Activated naive CD4-positive, alpha-beta T cell treated with anti-CD3 and anti-CD28 coated beads for 36 hours (primary cell): ENCODE data around the gene PLAC8. TPM values are rescaled to one million over a fixed set of nuclear protein-coding genes. Genes with fewer than 3 reads are reported as not detected.
"Not testable (repeated sequence)": the region's sequence is repeated elsewhere in the genome, so short reads cannot be mapped to it uniquely, and the experiment has no call there.

Experiments used
- CTCF ChIA-PET: fragments of 350-600 bp; sonication (Branson Sonifier 250); formaldehyde crosslinking; loops from one replicate; lab custom pipeline; 2021; ENCODE audit warnings: antibody characterized with exemption; lab: Charles Lee
- DNase-seq: peaks from one replicate; pipeline ENCODE4 v3.0.0-alpha.2; 2020
- H3K27ac Mint-ChIP-seq: one replicate; pipeline ENCODE4 v1.8.0; 2021; ENCODE audit warnings: mild to moderate bottlenecking, mixed read lengths
- H3K27me3 Mint-ChIP-seq: one replicate; pipeline ENCODE4 v1.8.0; 2021; ENCODE audit warnings: low read depth, mixed read lengths
- H3K36me3 Mint-ChIP-seq: one replicate; pipeline ENCODE4 v1.8.0; 2021; ENCODE audit warnings: low read depth, mixed read lengths
- H3K4me1 Mint-ChIP-seq: one replicate; pipeline ENCODE4 v1.8.0; 2021; ENCODE audit warnings: low read depth, mixed read lengths
- H3K4me3 Mint-ChIP-seq: one replicate; pipeline ENCODE4 v1.8.0; 2021; ENCODE audit warnings: mild to moderate bottlenecking, moderate library complexity, mixed read lengths
- H3K9me3 Mint-ChIP-seq: one replicate; pipeline ENCODE4 v1.8.0; 2021; ENCODE audit warnings: mixed read lengths
- intact Hi-C: fragments of 100-400 bp; cut with micrococcal nuclease; formaldehyde crosslinking; loops from one replicate; pipeline ENCODE4 v1.15.1; 2023
- total RNA-seq, 2 experiments: library from RNA; stranded (reverse); gene quantifications; one replicate each; pipeline ENCODE4 v1.2.3, GENCODE V29; 2021

PLAC8 gene
- total RNA-seq, 2 experiments from 2014 or later, result 62.0 to 62.3 TPM

DNA sequence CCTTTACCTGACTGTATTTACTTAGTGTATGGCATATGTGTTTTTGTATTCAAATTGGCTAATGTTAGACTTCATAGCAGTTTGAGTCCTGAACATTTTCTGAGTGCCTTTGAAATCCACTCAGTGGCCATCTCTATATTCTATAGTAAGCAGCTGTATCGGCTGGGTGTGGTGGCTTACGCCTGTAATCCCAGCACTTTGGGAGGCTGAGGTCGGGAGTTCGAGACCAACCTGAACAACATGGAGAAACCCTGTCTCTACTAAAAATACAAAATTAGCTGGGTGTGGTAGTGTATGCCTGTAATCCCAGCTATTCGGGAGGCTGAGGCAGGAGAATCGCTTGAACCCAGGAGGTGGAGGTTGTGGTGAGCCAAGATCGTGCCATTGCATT is 2.8 kb downstream of the PLAC8 start:
- DNase-seq, result peak; percentile 63
- CTCF ChIA-PET, result interaction anchor here (0.9 to 5.6 kb wide), 9 partner anchors 12 to 172 kb away, joined by 3 to 26 read pairs (median 6); partner anchors contain the start of genes COPS4 and COQ2
- H3K27ac Mint-ChIP-seq, result peak overlapping the region; percentile 98
- H3K36me3 Mint-ChIP-seq, result peaks cover 10% of the 10 kb centered on the region
- not testable (repeated sequence) for H3K27me3 Mint-ChIP-seq, H3K9me3 Mint-ChIP-seq
- peaks cover 36% of the 10 kb centered on the region for H3K4me1 Mint-ChIP-seq
- H3K4me3 Mint-ChIP-seq, result peak overlapping the region; percentile 76
- intact Hi-C loops, result loop anchor here (1.0 to 10.0 kb wide), 8 partner anchors 124 to 1473 kb away; partner anchors contain the start of genes CDS1, HELQ, SEC31A and THAP9

DNA sequence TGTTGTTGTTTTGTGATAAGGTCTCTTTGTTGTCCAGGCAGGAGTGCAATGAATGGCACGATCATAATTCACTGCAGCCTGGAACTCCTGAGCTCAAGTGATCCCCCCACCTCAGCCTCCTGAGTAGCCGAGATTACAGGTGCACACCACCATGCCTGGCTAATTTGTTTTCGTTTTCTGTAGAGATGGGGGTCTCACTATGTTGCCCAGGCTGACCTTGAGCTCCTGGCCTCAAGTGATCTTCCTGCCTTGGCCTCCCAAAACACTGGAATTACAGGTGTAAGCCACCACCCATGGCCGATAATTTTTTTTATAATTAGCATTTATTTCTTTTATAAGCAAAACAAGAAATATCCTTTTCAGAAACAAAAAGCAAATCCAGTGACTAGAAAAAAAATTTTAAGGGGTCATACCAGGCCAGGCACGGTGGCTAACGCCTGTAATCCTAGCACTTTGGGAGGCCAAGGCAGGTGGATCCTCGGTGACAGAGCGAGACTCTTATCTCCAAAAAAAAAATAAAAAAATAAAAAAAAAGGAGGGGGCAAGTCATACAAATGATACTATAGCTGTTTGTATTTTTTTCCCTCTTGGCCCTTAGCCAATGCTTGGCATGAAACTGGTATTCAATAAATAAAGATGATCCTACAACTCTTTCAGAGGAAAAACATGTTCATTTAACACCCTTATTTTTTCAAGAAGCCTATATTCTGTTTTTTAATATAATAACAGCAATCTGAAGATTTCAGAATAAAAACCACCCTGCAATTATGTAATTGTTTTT is 3.4 kb downstream of the PLAC8 start:
- Mint-ChIP-seq H3K4me3 (peak overlapping the region; percentile 88), H3K9me3 (no peaks in the 10 kb centered on the region), H3K4me1 (peaks cover 42% of the 10 kb centered on the region), H3K36me3 (peaks cover 11% of the 10 kb centered on the region), H3K27me3 (no peaks in the 10 kb centered on the region), H3K27ac (peak overlapping the region; percentile 98)
- CTCF ChIA-PET, result interaction anchor here (0.7 to 5.6 kb wide), 16 partner anchors 13 to 206 kb away, joined by 3 to 26 read pairs (median 4); partner anchors contain the start of gene COQ2
- DNase-seq, result no peak
- intact Hi-C loops, result loop anchor here (1.0 to 10.0 kb wide), 13 partner anchors 34 to 1474 kb away; partner anchors contain the start of genes CDS1, COPS4, HELQ and SEC31A

DNA sequence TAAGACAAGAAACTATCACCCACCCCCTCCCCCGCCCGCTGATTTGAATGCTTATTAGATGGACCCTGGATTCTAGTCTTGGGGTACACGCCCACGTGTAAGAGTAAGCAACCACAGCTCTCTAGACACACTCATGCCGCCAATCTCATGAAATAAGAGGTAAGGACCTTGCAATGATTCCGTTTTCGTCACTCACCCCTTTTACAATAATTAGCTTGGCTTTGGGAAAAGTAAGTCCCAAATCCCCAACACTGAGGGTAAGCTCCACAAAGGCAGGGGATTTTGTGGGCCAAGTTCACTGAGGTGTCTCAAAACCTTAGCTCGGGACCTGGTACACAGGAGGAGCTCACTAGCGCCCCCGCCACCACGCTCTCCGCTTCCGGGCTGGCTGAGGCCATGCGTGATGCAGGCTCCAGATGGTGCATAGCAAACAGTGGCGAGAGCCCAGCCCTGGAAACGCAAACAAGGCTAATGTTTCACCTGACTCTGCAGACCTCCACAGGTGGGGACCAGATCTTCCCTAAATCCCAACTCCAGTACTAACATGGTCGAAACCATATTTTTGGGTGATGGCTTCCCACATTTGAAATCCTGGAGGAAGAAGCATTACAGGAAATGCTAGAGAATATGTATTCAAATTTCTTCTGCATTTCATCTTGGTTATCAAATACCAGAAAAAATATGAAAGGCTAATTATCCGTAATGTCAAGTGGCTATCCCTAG is 4.1 kb downstream of the PLAC8 start:
- Mint-ChIP-seq H3K4me3 (peak overlapping the region; percentile 88), H3K36me3 (peaks cover 15% of the 10 kb centered on the region), H3K9me3 (no peaks in the 10 kb centered on the region), H3K27ac (peak overlapping the region; percentile 98), H3K4me1 (peaks cover 41% of the 10 kb centered on the region), H3K27me3 (no peaks in the 10 kb centered on the region)
- intact Hi-C loops, result loop anchor here (1.0 to 10.0 kb wide), 12 partner anchors 35 to 1474 kb away; partner anchors contain the start of genes CDS1, COPS4, SEC31A and THAP9
- CTCF ChIA-PET, result interaction anchor here (0.7 to 5.6 kb wide), 18 partner anchors 12 to 211 kb away, joined by 3 to 26 read pairs (median 4); partner anchors contain the start of gene COQ2
- DNase-seq, result peak; percentile 95

DNA sequence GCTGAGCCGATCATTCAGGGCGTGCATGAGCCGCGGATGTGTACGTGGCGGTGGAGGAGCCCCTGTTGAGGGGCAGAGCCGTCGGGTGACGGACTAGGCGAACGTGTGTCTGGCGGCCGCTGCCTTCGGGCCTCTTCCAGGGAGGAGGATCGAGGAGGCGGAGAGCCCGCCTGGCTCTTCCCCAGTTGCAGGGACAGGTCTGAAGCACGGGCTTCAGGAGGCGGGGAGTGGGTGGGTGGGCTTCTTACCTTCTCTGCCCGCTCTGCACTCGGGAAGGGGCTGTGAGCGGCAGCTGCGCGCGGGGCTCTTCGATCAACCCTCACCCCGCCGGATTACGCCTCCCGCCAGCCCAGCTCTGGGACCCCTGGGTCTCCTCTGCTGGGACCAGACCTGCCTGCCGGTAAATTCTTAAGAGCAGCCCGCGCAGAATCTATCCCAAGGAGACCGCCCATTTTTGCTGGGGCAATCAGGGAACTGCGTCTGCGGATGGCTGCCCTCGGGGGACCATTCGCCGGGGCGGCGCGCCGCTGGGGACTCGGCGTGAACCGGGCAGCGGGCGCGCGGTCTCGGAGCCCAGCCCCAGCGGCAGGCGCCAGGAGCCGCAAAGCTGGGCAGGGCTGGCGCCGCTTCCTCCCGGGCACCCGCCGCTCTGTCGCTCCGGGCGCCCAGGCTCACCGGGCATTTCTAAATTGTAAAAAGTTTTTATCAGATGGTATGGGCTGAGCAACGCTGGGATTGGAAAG is 4.9 kb downstream of the PLAC8 start:
- H3K4me3 Mint-ChIP-seq, result peak overlapping the region; percentile 88
- H3K9me3 Mint-ChIP-seq, result no peaks in the 10 kb centered on the region
- H3K4me1 Mint-ChIP-seq, result peaks cover 41% of the 10 kb centered on the region
- intact Hi-C loops, result loop anchor here (1.0 to 10.0 kb wide), 12 partner anchors 35 to 1475 kb away; partner anchors contain the start of genes CDS1, COPS4, SEC31A and THAP9
- peak; percentile 54 for DNase-seq
- H3K36me3 Mint-ChIP-seq, result peaks cover 22% of the 10 kb centered on the region
- peak overlapping the region; percentile 98 for H3K27ac Mint-ChIP-seq
- CTCF ChIA-PET, result interaction anchor here (0.7 to 5.6 kb wide), 19 partner anchors 11 to 210 kb away, joined by 3 to 26 read pairs (median 4); partner anchors contain the start of gene COQ2
- H3K27me3 Mint-ChIP-seq, result no peaks in the 10 kb centered on the region

DNA sequence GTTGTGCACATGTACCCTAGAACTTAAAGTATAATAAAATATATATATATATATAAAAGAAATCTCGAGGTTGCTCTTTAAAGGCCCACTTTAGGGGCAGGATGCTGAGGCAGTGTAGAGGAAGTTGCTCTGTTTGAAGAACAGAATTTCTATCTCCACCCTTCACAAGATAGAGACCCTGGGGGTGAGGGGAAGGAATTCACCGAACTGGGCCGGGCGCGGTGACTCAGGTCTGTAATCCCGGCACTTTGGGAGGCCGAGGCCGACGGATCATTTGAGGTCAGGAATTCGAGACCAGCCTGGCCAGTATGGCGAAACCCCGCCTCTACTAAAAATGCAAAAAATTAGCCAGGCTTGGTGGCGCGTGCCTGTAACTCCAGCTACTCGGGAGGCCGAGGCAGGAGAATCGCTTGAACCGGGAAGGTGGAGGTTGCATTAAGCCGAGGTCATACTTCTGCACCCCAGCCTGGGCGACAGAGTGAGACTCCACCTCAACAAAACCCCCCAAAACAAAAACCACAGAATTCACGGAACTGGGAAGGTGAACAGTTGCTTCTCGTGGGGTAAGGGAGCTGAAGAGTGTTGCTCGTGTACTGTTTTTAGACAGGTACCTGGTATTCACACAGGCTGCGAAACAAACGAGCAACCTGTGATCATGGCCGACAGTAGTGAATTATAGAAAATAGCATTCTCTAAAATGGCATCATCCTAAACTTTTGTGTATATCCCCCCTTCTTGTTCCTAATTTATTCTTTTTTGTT is 6.2 kb downstream of the PLAC8 start:
- Mint-ChIP-seq H3K27ac (peak overlapping the region; percentile 95), H3K4me3 (peak overlapping the region; percentile 88), H3K36me3 (peaks cover 29% of the 10 kb centered on the region), H3K9me3 (no peaks in the 10 kb centered on the region), H3K4me1 (peaks cover 44% of the 10 kb centered on the region), H3K27me3 (no peaks in the 10 kb centered on the region)
- peak; percentile 47 for DNase-seq
- intact Hi-C loops, result no loop called here
- CTCF ChIA-PET, result interaction anchor here (0.6 to 1.6 kb wide), 5 partner anchors 34 to 145 kb away, joined by 3 to 8 read pairs (median 4); no protein-coding TSS in a partner anchor

DNA sequence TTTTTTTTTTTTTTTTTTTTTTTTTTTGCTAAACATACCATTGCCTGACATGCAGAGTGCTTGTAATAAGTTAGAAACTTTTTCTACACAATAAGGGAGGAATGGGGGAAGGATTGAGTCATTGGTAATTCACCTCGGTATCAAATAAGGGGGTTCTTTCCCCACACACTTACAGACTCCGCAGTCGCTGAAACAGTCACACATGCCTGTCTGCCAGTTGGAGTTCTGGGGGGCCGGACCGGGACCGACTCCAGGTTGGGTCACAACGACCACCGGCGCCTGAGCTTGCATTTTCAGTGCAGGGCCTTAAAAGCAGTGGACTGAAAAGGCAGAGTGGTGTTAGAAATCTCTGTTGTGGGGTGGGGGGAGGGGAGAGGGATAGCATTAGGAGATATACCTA is 6.9 kb downstream of the PLAC8 start:
- intact Hi-C loops, result no loop called here
- peak; percentile 63 for DNase-seq
- Mint-ChIP-seq H3K4me1 (peaks cover 45% of the 10 kb centered on the region), H3K36me3 (peaks cover 29% of the 10 kb centered on the region), H3K27ac (peak overlapping the region; percentile 87), H3K4me3 (peak overlapping the region; percentile 66), H3K27me3 (no peaks in the 10 kb centered on the region), H3K9me3 (no peaks in the 10 kb centered on the region)
- CTCF ChIA-PET, result interaction anchor here (0.7 to 1.6 kb wide), 3 partner anchors 33 to 157 kb away, joined by 3 to 8 read pairs (median 4); no protein-coding TSS in a partner anchor

DNA sequence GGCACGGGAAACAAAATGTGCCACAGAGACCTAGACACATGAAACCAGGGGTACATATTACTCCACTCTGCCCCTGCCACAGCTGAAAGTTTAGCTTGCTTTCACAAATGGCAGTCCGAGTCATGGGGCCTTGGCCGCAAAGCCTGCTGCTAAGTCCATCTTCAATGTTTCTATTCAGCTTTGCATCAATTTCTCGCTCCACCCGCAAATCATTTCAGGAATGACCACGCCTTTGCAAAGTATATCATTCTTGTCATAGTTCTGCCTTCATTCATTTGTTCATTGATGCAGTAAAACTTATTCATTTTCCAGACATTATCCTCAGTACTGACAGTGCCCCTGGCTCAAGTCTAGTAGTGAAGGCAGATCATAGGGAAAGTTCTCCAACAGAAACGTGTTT is 9.5 kb downstream of the PLAC8 start:
- Mint-ChIP-seq H3K27ac (peak overlapping the region; percentile 50), H3K9me3 (no peaks in the 10 kb centered on the region)

DNA sequence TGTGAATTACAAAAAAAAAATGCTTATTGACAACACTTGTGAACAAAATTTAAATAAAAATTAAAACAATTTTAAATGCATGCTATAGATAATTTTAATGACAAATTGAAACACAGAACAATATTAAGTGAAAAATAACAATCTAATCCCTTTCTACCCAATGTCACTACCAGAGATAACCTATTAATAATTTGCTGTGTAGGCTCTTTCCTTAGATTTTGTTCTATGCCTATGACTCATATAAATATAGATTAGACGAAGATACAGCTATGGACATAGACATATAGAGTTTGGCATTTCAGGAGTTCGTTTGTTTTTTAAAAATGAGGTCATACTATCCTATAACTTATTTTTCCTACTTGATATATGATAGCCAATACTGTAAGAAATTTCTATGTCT is 18.1 kb downstream of the PLAC8 start:
- Mint-ChIP-seq H3K27me3 (no peaks in the 10 kb centered on the region), H3K4me3 (no peak overlapping the region), H3K27ac (no peak overlapping the region), H3K9me3 (no peaks in the 10 kb centered on the region), H3K4me1 (peaks cover 56% of the 10 kb centered on the region), H3K36me3 (peaks cover 53% of the 10 kb centered on the region)
- intact Hi-C loops, result no loop called here
- CTCF ChIA-PET, result interaction anchor here (0.5 to 1.7 kb wide), 5 partner anchors 14 to 239 kb away, joined by 3 to 4 read pairs (median 3); partner anchors contain the start of gene COPS4
- no peak for DNase-seq

More for the DNA sequence above, 9.5 kb downstream of the PLAC8 start:
- CTCF ChIA-PET, result interaction anchor here (0.7 to 1.4 kb wide), 3 partner anchors 30 to 176 kb away, joined by 3 to 4 read pairs (median 3); no protein-coding TSS in a partner anchor
- no peak for DNase-seq
- no peaks in the 10 kb centered on the region for H3K27me3 Mint-ChIP-seq
- peaks cover 59% of the 10 kb centered on the region for H3K4me1 Mint-ChIP-seq
- intact Hi-C loops, result no loop called here
- peaks cover 45% of the 10 kb centered on the region for H3K36me3 Mint-ChIP-seq
- no peak overlapping the region for H3K4me3 Mint-ChIP-seq

DNA sequence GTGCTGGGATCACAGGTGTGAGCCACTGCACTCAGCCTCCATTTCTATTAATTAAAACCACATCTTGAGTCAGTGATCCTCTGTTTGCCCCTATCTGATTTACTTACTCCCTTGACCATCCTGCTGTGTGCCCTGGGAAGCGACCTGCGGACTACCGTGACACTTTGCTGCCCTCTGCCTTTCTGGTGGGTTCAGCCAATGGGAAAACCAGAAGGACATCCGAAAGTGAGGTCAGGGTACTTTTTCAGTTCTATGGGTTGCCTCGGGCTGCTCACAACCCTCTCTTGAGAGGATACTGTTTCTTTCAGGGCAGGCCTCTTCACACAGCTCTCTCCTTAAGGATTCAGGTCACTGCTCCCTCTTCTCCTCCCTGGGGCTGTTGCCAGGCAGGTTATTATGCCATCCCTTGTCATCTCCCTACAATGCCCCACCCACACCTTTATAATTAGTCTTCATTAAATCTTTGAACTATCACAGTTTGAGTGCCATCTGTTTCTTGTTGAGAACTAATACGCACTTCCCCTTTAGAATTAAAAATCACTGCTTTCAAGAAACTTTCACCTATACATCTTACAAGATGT is 21.4 kb downstream of the PLAC8 start:
- H3K36me3 Mint-ChIP-seq, result peaks cover 49% of the 10 kb centered on the region
- DNase-seq, result no peak
- intact Hi-C loops, result no loop called here
- peaks cover 37% of the 10 kb centered on the region for H3K4me1 Mint-ChIP-seq
- peak overlapping the region; percentile 26 for H3K27ac Mint-ChIP-seq
- H3K4me3 Mint-ChIP-seq, result no peak overlapping the region
- no peaks in the 10 kb centered on the region for H3K27me3 Mint-ChIP-seq
- CTCF ChIA-PET, result interaction anchor here (0.9 kb wide), 1 partner anchor 58 kb away, joined by 3 read pairs; the partner anchor contains the start of gene COPS4
- no peaks in the 10 kb centered on the region for H3K9me3 Mint-ChIP-seq

DNA sequence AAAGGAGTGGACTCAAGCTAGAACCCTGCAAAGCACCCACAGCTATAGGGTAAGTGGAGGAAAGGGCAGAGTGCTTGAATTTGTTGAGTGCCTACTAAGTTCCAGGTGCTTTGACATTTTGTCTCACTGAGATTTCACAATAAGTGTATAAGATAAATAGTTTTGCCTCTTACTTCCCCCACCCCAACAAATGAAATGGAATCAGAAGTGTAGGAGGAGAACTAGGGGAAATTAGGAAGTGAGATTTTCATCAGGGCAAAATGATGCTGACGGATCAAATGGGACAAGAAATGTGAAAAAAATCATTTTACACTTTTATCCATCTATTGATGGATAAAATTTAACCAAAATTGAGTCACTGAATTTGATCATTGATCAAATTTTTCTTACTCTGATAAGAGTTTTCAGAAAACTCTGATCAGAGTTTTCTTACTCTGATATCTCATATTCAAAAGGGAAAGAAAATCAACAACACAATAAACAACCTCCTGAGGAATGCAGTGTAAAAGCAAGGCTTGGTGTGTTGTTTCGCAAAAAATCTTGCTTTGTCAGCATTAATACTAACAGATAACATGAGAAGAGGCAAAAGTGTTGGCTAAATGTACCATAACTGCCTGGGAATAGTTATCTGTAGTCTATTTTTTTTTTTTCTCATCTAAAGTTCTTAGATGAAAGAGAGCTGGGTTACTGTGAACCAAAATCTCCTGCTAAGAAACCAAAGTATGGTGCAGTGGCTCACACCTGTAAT is 24.9 kb downstream of the PLAC8 start:
- H3K27ac Mint-ChIP-seq, result no peak overlapping the region
- intact Hi-C loops, result no loop called here
- H3K36me3 Mint-ChIP-seq, result peaks cover 30% of the 10 kb centered on the region
- CTCF ChIA-PET, result no interaction called here
- no peaks in the 10 kb centered on the region for H3K9me3 Mint-ChIP-seq
- DNase-seq, result no peak
- no peaks in the 10 kb centered on the region for H3K27me3 Mint-ChIP-seq
- no peak overlapping the region for H3K4me3 Mint-ChIP-seq
- peaks cover 22% of the 10 kb centered on the region for H3K4me1 Mint-ChIP-seq
